Thyroid gland (tissue), 4 donors: Measurements from ENCODE around the gene KLF17.

Experiments
- CTCF ChIP-seq, 6 experiments: fragments of 200-600 bp in 3 of 6; fragments of 450-650 bp in 3 of 6; sonication (generic) in 3 of 6; IDR thresholded peaks; one replicate each; pipeline ENCODE4 v1.5.1; 2016 to 2019; ENCODE audit warnings: antibody characterized with exemption in 6 of 6, mild to moderate bottlenecking in 2 of 6, inconsistent platforms in 1 of 6, moderate library complexity in 1 of 6
- POLR2A ChIP-seq, 2 donors: fragments of 450-650 bp; IDR thresholded peaks; one replicate each; pipeline ENCODE4 v1.6.1; 2017; ENCODE audit warnings: antibody characterized with exemption in 2 of 2, mild to moderate bottlenecking in 2 of 2, moderate library complexity in 1 of 2

DNA sequence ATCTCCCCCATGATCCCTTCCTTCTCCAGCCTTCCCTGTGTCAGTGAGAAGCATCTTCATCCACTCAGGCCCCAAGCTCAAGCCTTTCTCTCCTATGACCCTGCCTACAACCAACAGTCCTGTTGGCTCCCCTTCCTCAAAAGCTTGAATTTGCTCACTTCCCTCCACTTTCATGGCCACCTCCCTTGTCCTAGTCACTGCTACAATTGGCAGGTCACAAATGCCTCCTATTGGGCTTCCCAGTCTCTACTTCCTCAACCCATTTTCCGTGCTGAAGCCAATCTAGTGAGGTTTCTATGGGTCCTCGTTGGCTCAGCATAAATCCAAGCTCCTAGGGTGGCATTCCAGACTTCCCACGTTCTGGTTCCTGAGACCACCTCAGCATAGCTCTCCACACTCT, 47.2 kb upstream of the KLF17 start:
- TF ChIP-seq CTCF (IDR thresholded peaks at IDR 0.05): no peak
- TF ChIP-seq POLR2A (IDR thresholded peaks at IDR 0.05): no peak
